GM23338 (cell line): ENCODE data around the gene ULK3. TPM values are rescaled to one million over a fixed set of nuclear protein-coding genes. Genes with fewer than 3 reads are reported as not detected.

Experiments used
- ATAC-seq: fragments of 200-7000 bp; cut with Tn5 transposase; 3 replicates; pipeline ENCODE4 v1.9.1; 2020
- DNase-seq: peaks from one replicate; pipeline ENCODE4 v3.0.0-alpha.2; 2015; ENCODE audit warnings: low spot score
- H2AFZ ChIP-seq: fragments of 200-600 bp; sonication (generic); 2 replicates; pipeline ENCODE4 v1.8.0; 2016; ENCODE audit warnings: antibody characterized with exemption, mild to moderate bottlenecking, moderate library complexity
- H3F3A ChIP-seq: fragments of 200-600 bp; sonication (generic); replicated peaks from 2 replicates; pipeline ENCODE4 v1.8.0; 2017; ENCODE audit warnings: antibody characterized with exemption, mixed run types, low read depth
- H3K27ac ChIP-seq: fragments of 200-600 bp; sonication (generic); 2 replicates; pipeline ENCODE4 v1.6.1; 2016; ENCODE audit warnings: low read depth
- H3K27me3 ChIP-seq: fragments of 200-600 bp; sonication (generic); 2 replicates; pipeline ENCODE4 v1.8.0; 2016; ENCODE audit warnings: mild to moderate bottlenecking, mixed run types, moderate library complexity; ENCODE audit not compliant: insufficient read depth
- H3K36me3 ChIP-seq: fragments of 200-600 bp; sonication (generic); 2 replicates; pipeline ENCODE4 v1.8.0; 2016; ENCODE audit warnings: mild to moderate bottlenecking; ENCODE audit not compliant: insufficient read depth
- H3K4me1 ChIP-seq: fragments of 200-600 bp; sonication (generic); 2 replicates; pipeline ENCODE4 v1.8.0; 2016; ENCODE audit warnings: mild to moderate bottlenecking, moderate library complexity; ENCODE audit not compliant: insufficient read depth
- H3K4me2 ChIP-seq: fragments of 200-600 bp; sonication (generic); 2 replicates; pipeline ENCODE4 v1.7.1; 2017; ENCODE audit warnings: mixed run types
- H3K4me3 ChIP-seq: fragments of 200-600 bp; sonication (generic); 2 replicates; pipeline ENCODE4 v1.6.1; 2016; ENCODE audit warnings: mixed run types
- H3K79me2 ChIP-seq: fragments of 200-600 bp; sonication (generic); replicated peaks from 2 replicates; pipeline ENCODE4 v1.8.0; 2017; ENCODE audit warnings: mild to moderate bottlenecking; ENCODE audit not compliant: insufficient read depth
- H3K9me2 ChIP-seq: fragments of 200-600 bp; sonication (generic); 2 replicates; pipeline ENCODE4 v1.8.0; 2017; ENCODE audit not compliant: insufficient read depth
- H4K20me1 ChIP-seq: fragments of 200-600 bp; sonication (generic); replicated peaks from 2 replicates; pipeline ENCODE4 v1.8.0; 2017; ENCODE audit warnings: mild to moderate bottlenecking; ENCODE audit not compliant: insufficient read depth
- H3K27ac Mint-ChIP-seq: 2 replicates; pipeline ENCODE4 v1.8.0; 2020; ENCODE audit warnings: inconsistent platforms, mild to moderate bottlenecking, moderate library complexity, mixed read lengths
- H3K27me3 Mint-ChIP-seq: 3 replicates; pipeline ENCODE4 v1.8.0; 2022; ENCODE audit warnings: low read depth, mild to moderate bottlenecking, moderate library complexity, mixed read lengths, inconsistent platforms; ENCODE audit not compliant: insufficient read depth, poor library complexity
- H3K36me3 Mint-ChIP-seq: 3 replicates; pipeline ENCODE4 v1.8.0; 2021; ENCODE audit warnings: low read depth, mild to moderate bottlenecking, inconsistent platforms, moderate library complexity, mixed read lengths
- H3K4me1 Mint-ChIP-seq: 3 replicates; pipeline ENCODE4 v1.8.0; 2020; ENCODE audit warnings: mild to moderate bottlenecking, inconsistent platforms, mixed read lengths
- H3K4me3 Mint-ChIP-seq: 3 replicates; pipeline ENCODE4 v1.8.0; 2021; ENCODE audit warnings: moderate library complexity, mild to moderate bottlenecking, inconsistent platforms, mixed read lengths
- H3K9me3 Mint-ChIP-seq: 3 replicates; pipeline ENCODE4 v1.8.0; 2020; ENCODE audit warnings: moderate library complexity, mild to moderate bottlenecking, inconsistent platforms, mixed read lengths
- CREB1 ChIP-seq: fragments of 250-450 bp; sonication (Bioruptor Pico); IDR thresholded peaks from 2 replicates; pipeline ENCODE4 v1.5.0; 2020; ENCODE audit warnings: low read depth, mild to moderate bottlenecking, moderate library complexity
- CTCF ChIP-seq, 2 experiments: fragments of 200-600 bp in 1 of 2; sonication (generic) in 1 of 2; conservative IDR thresholded peaks; 2 replicates each; pipeline versions ENCODE4 v1.5.1 to v1.6.1; 2016 to 2017; ENCODE audit warnings: antibody characterized with exemption in 2 of 2, low read depth in 2 of 2, mild to moderate bottlenecking in 2 of 2, moderate library complexity in 1 of 2
- ETS1 ChIP-seq: IDR thresholded peaks from 2 replicates; pipeline ENCODE4 v1.6.1; 2016; ENCODE audit warnings: antibody characterized with exemption
- EZH2 ChIP-seq: fragments of 200-600 bp; sonication (generic); IDR thresholded peaks from one replicate; pipeline ENCODE4 v1.8.0; 2017; ENCODE audit warnings: antibody characterized with exemption, mild to moderate bottlenecking, low read depth; ENCODE audit not compliant: unreplicated experiment
- EZH2phosphoT487 ChIP-seq: fragments of 200-600 bp; sonication (generic); IDR thresholded peaks from one replicate; pipeline ENCODE4 v1.8.1; 2018; ENCODE audit warnings: antibody characterized with exemption; ENCODE audit not compliant: unreplicated experiment
- JUNB ChIP-seq: IDR thresholded peaks from one replicate; pipeline ENCODE4 v1.6.1; 2016; ENCODE audit warnings: antibody characterized with exemption; ENCODE audit not compliant: unreplicated experiment
- NANOG ChIP-seq: IDR thresholded peaks from 2 replicates; pipeline ENCODE4 v1.6.1; 2016; ENCODE audit warnings: antibody characterized with exemption, borderline replicate concordance
- POLR2AphosphoS5 ChIP-seq: IDR thresholded peaks from 2 replicates; pipeline ENCODE4 v1.6.1; 2016; ENCODE audit warnings: antibody characterized with exemption, low read depth
- REST ChIP-seq: IDR thresholded peaks from one replicate; pipeline ENCODE4 v1.6.1; 2018; ENCODE audit warnings: antibody characterized with exemption; ENCODE audit not compliant: unreplicated experiment
- STAT1 ChIP-seq: IDR thresholded peaks from one replicate; pipeline ENCODE4 v1.6.1; 2016; ENCODE audit warnings: antibody characterized with exemption; ENCODE audit not compliant: unreplicated experiment
- ZNF114 ChIP-seq: fragments of 250-450 bp; sonication (Bioruptor Pico); IDR thresholded peaks from 2 replicates; pipeline ENCODE4 v1.5.0; 2020; ENCODE audit warnings: mild to moderate bottlenecking, moderate library complexity
- ZNF331 ChIP-seq: fragments of 250-450 bp; sonication (Bioruptor Pico); IDR thresholded peaks from 2 replicates; pipeline ENCODE4 v1.5.0; 2020; ENCODE audit warnings: low read depth, mild to moderate bottlenecking, moderate library complexity
- ZNF462 ChIP-seq: fragments of 250-450 bp; sonication (Bioruptor Pico); IDR thresholded peaks from 2 replicates; pipeline ENCODE4 v1.5.0; 2020; ENCODE audit warnings: mild to moderate bottlenecking, moderate library complexity
- polyA plus RNA-seq: library from polyadenylated mRNA; unstranded; fragments of >200 nt; fragmentation: Nextera tagmentation; extraction: Ambion mirVana; gene quantifications from 2 replicates; pipeline ENCODE4 v1.2.1, GENCODE V29; 2016
- total RNA-seq: library from RNA; depleted of rRNA; stranded (reverse); fragments of >200 nt; shearing (Covaris generic); gene quantifications from 2 replicates; pipeline ENCODE4 v1.2.3, GENCODE V29; 2014

The ULK3 gene
- total and polyA plus RNA-seq, 2 experiments from 2014 or later, result 20.3 to 35.4 TPM

- H3K27me3 ChIP-seq, result no peaks in the 10 kb centered on the region
- Mint-ChIP-seq H3K9me3 (peaks cover 18% of the 10 kb centered on the region), H3K4me1 (no peaks in the 10 kb centered on the region), H3K27me3 (peaks cover 4% of the 10 kb centered on the region), H3K4me3 (no peak overlapping the region), H3K27ac (no peak overlapping the region), H3K36me3 (peaks cover 5% of the 10 kb centered on the region; the same call in 2 of the 3 replicates)
- DNase-seq, result peak; percentile 53
- no peak overlapping the region for H3K4me2 ChIP-seq
- no peaks in the 10 kb centered on the region for H3K4me1 ChIP-seq
- H3K36me3 ChIP-seq, result no peaks in the 10 kb centered on the region
- no peak overlapping the region for H2AFZ ChIP-seq
- H3K4me3 ChIP-seq, result no peak overlapping the region
- no peak overlapping the region for H3K27ac ChIP-seq
- H3K79me2 ChIP-seq, result no peaks in the 10 kb centered on the region
- H3F3A ChIP-seq, result no peaks in the 10 kb centered on the region
- TF ChIP-seq NANOG, result no peak
- no peak for TF ChIP-seq EZH2phosphoT487
- no peak for TF ChIP-seq STAT1
- no peak for TF ChIP-seq POLR2AphosphoS5
- no peak for TF ChIP-seq REST
- no peak for TF ChIP-seq EZH2
- no peak for TF ChIP-seq CTCF (conservative IDR thresholded peaks at IDR 0.05; ENCODE audit: low read depth in 2 of 2)
- TF ChIP-seq ETS1, result no peak
- no peak for TF ChIP-seq ZNF462
- no peak for TF ChIP-seq JUNB
- no peak for TF ChIP-seq ZNF331 (CRISPR knock-in tag)
- no peak for TF ChIP-seq ZNF114 (CRISPR knock-in tag)
- no peak for TF ChIP-seq CREB1 (CRISPR knock-in tag)
- H4K20me1 ChIP-seq, result no peaks in the 10 kb centered on the region
- ATAC-seq, result no peak
- H3K9me2 ChIP-seq, result no peaks in the 10 kb centered on the region
Observed at GRCh38 chr15:74882528-74882927, 39.6 kb upstream of the ULK3 start.
